ENCODE measurements around the gene ZDHHC14.
"Not testable (repeated sequence)": the region's sequence is repeated elsewhere in the genome, so short reads cannot be mapped to it uniquely, and the experiment has no call there.

ZDHHC14 gene

DNA sequence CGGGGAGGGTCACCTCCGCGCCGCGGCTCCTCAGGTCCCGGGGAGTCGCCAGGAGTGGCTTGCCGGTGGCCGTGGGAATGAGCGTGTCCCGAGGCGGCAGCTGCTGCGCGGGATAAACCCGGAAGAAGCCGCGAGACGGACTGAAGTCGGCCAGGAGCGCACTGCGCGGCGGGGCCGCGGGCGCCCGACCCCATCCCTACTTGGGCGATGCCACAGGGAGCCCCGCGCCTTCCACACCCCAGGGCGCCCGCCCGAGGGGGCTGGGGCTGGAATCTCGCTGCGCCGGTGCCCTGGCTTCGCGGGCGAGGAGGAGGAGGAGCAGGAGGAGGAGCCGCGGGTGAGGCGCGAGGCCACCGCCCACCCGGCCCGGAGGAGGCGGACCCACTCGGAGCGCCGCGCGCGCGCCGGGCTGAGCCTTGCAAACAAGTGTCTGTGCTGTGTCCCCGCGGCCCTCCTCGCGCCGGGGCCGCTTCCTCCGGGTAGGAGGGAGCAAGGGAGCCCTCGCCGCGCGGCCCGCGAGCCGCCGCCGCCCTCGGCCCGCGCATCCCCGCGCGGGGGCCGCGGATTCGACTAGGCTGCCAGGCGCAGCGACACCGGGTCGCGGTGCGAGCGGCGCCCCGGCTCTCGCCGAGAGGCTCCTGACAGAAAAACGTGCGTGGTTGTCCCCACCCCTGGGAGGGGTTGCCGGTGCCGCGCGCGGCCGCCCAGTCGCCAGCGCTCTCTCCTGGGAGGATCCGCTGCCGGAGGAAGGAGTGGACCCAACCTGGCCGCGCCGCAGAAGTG is at the start of gene ZDHHC14:
ZDHHC14 (plus strand) TSS at position 412 of the 783 bp plus-strand sequence.
- Mint-ChIP-seq H3K4me1 (peaks cover 41% of the 10 kb centered on the region), H3K36me3 (ENCODE audit: insufficient read depth) (peaks cover 4% of the 10 kb centered on the region), H3K27me3 (no peaks in the 10 kb centered on the region), H3K27ac (ENCODE audit: low read depth) (peak within 1 kb of the TSS; percentile 82), H3K9me3 (no peaks in the 10 kb centered on the region), H3K4me3 (peak within 1 kb of the TSS; percentile 83)
- DNase-seq (ENCODE audit: low spot score in 2 of 2) (peak; percentile 79 to 82), ATAC-seq (replicated peaks; ENCODE audit: extremely low read depth, poor library complexity, severe bottlenecking) (peak; percentile 80)

- peaks cover 6% of the 10 kb centered on the region for H3K4me1 Mint-ChIP-seq
- H3K36me3 Mint-ChIP-seq (ENCODE audit: insufficient read depth) = no peaks in the 10 kb centered on the region
- peaks cover 70% of the 10 kb centered on the region for H3K27me3 Mint-ChIP-seq
- H3K9me3 Mint-ChIP-seq = no peaks in the 10 kb centered on the region
- H3K27ac Mint-ChIP-seq (ENCODE audit: low read depth) = no peak overlapping the region
- ATAC-seq (replicated peaks; ENCODE audit: extremely low read depth, poor library complexity, severe bottlenecking) (no peak), DNase-seq (ENCODE audit: low spot score in 2 of 2) (no peak)
- no peak overlapping the region for H3K4me3 Mint-ChIP-seq
Measured at GRCh38 chr6:157332813-157333212, 48.2 kb upstream of the ZDHHC14 start.

DNA sequence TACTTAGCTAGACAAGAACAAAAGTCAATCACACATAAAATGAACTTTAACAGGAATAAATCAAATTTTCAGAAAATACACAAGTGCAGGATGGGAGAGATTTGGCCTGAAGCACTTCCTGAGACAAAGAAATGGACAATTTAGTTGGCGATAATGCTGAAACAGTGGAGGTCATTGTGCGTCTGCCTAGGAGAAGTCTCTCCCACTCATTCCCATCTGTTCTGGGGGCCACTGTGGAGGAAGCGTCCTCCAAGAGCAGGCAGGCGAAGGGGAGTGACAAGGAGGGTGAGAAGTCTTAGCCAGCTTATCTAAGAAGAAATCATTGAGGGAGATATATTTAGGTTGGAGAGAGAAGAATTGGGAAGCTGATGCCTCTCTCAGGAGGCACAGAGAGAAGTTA is 47.5 kb upstream of the ZDHHC14 start:
- H3K27ac Mint-ChIP-seq (ENCODE audit: low read depth) = no peak overlapping the region
- H3K36me3 Mint-ChIP-seq (ENCODE audit: insufficient read depth) = no peaks in the 10 kb centered on the region
- H3K27me3 Mint-ChIP-seq = peaks cover 71% of the 10 kb centered on the region
- peaks cover 6% of the 10 kb centered on the region for H3K4me1 Mint-ChIP-seq
- H3K4me3 Mint-ChIP-seq = no peak overlapping the region
- no peaks in the 10 kb centered on the region for H3K9me3 Mint-ChIP-seq
- ATAC-seq (replicated peaks; ENCODE audit: extremely low read depth, poor library complexity, severe bottlenecking) (no peak), DNase-seq (ENCODE audit: low spot score in 2 of 2) (no peak)

DNA sequence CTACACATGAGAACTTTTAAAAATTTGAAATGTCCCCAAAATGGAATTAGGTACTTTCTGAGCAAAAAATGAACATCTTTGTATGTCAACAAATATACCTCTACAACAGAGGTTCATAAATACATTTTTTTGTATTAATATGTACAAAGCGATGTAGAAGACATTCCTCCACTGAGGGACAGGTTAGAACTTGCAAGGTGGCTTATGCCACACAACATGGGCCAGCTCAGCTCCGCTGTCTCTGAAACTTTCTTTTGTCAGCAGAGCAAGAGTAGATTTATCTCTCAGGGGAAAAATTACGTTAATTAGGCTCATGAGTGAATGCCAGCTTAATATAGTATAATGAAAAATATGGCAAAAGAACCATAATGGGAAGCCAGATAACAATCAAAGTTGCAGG is 47.0 kb upstream of the ZDHHC14 start:
- Mint-ChIP-seq H3K27ac (ENCODE audit: low read depth) (no peak overlapping the region), H3K9me3 (no peaks in the 10 kb centered on the region), H3K36me3 (ENCODE audit: insufficient read depth) (no peaks in the 10 kb centered on the region), H3K4me1 (peaks cover 6% of the 10 kb centered on the region), H3K27me3 (peaks cover 71% of the 10 kb centered on the region), H3K4me3 (no peak overlapping the region)
- no peak for DNase-seq (ENCODE audit: low spot score in 2 of 2)
- no peak for ATAC-seq (replicated peaks; ENCODE audit: extremely low read depth, poor library complexity, severe bottlenecking)

DNA sequence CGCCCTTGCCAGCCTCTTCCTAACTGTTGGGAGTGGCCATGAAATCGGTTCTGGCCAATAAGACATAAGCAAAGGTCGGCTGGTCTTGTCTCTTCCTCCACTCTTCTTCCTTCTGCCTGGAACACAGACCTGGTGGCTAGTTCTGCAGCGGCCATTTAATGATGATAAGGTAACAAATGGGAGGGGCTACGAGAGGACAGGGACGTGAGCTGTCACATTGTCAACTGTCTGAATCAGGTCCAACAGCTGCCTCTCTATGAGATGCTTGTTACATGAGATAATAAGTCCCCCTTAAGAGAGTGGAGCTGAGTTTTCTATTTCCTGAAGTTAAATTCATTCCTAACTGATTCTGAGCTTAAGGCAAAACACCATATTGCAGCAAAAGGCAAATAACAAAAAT is 45.2 kb upstream of the ZDHHC14 start:
- no peak overlapping the region for H3K27ac Mint-ChIP-seq (ENCODE audit: low read depth)
- peaks cover 60% of the 10 kb centered on the region for H3K27me3 Mint-ChIP-seq
- no peak overlapping the region for H3K4me3 Mint-ChIP-seq
- no peak for DNase-seq (ENCODE audit: low spot score in 2 of 2)
- ATAC-seq (replicated peaks; ENCODE audit: extremely low read depth, poor library complexity, severe bottlenecking) = no peak
- peaks cover 2% of the 10 kb centered on the region for H3K36me3 Mint-ChIP-seq (ENCODE audit: insufficient read depth)
- peaks cover 6% of the 10 kb centered on the region for H3K4me1 Mint-ChIP-seq
- H3K9me3 Mint-ChIP-seq = no peaks in the 10 kb centered on the region

GRCh38 chr6:157337276-157337675 is 43.7 kb upstream of the ZDHHC14 start:
- H3K27ac Mint-ChIP-seq (ENCODE audit: low read depth) = not testable (repeated sequence)
- peaks cover 70% of the 10 kb centered on the region for H3K27me3 Mint-ChIP-seq

DNA sequence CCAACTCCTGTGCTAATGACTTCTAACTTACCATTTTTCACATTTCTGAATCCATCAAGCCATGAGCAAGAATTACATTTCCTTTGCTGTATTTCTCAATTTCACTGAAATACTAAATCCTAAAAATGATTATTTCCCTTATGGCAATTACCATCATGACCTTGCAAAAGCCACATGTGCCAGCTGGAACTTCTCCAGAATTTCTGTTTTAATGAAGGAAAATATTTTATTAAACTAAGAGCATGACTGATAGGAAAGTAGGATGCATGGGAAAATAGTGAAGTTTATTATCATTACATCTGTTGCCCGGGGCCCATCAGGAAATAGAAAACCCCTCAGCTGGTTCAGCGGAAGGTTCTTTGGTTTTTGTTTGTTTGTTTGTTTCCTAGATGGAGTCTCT is 43.2 kb upstream of the ZDHHC14 start:
- Mint-ChIP-seq H3K4me1 (peaks cover 6% of the 10 kb centered on the region), H3K4me3 (no peak overlapping the region), H3K9me3 (no peaks in the 10 kb centered on the region), H3K27me3 (peaks cover 70% of the 10 kb centered on the region), H3K36me3 (ENCODE audit: insufficient read depth) (peaks cover 2% of the 10 kb centered on the region), H3K27ac (ENCODE audit: low read depth) (no peak overlapping the region)
- DNase-seq (ENCODE audit: low spot score in 2 of 2) (no peak), ATAC-seq (replicated peaks; ENCODE audit: extremely low read depth, poor library complexity, severe bottlenecking) (no peak)

More at GRCh38 chr6:157337276-157337675, 43.7 kb upstream of the ZDHHC14 start:
- ATAC-seq (replicated peaks; ENCODE audit: extremely low read depth, poor library complexity, severe bottlenecking); H3K4me3 Mint-ChIP-seq; H3K9me3 Mint-ChIP-seq; H3K4me1 Mint-ChIP-seq; DNase-seq (ENCODE audit: low spot score in 2 of 2); H3K36me3 Mint-ChIP-seq (ENCODE audit: insufficient read depth): not testable (repeated sequence)

- H3K4me1 Mint-ChIP-seq = peaks cover 6% of the 10 kb centered on the region
- no peaks in the 10 kb centered on the region for H3K9me3 Mint-ChIP-seq
- ATAC-seq (replicated peaks; ENCODE audit: extremely low read depth, poor library complexity, severe bottlenecking) (no peak), DNase-seq (ENCODE audit: low spot score in 2 of 2) (no peak)
- peaks cover 67% of the 10 kb centered on the region for H3K27me3 Mint-ChIP-seq
- H3K27ac Mint-ChIP-seq (ENCODE audit: low read depth) = no peak overlapping the region
- no peak overlapping the region for H3K4me3 Mint-ChIP-seq
- H3K36me3 Mint-ChIP-seq (ENCODE audit: insufficient read depth) = peaks cover 2% of the 10 kb centered on the region
Measured at GRCh38 chr6:157339432-157339831, 41.6 kb upstream of the ZDHHC14 start.

DNA sequence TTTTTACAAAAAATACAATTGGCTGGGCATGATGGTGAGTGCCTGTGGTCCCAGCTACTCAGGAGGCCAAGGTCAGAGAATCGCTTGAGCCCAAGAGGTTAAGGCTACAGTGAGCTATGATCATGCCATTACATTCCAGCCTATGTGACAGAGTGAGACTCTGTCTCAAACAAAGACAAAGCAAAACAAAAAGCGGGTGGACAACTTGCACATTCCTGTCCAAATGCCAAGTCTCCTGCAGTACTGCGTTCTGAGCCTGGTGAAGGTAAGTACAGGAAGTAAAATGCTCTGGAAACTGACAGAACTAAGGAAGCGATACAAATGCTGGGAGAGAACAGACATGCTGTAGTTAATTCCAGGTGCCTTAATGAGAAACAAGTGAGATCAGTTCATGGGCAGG is 37.3 kb upstream of the ZDHHC14 start:
- Mint-ChIP-seq H3K4me1 (no peaks in the 10 kb centered on the region), H3K27ac (ENCODE audit: low read depth) (no peak overlapping the region), H3K36me3 (ENCODE audit: insufficient read depth) (peaks cover 2% of the 10 kb centered on the region)

DNA sequence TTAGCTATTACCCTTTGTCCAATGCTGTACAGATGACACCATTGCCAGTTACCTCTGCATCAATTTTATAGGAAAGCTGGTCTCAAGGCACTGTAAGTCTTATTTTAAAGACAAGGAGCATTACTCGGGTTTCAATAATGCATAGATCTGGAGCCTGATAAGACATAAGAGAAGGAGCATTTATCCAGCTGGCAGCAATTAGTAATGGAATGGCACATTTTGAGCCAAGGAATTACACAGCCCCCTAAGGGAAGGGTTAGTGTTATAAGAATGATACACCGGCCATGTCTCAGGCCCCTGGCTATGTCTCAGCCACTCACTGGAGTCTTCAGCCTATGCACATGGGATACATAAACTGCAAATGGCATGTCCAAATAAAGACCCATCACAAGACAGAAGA is 34.6 kb upstream of the ZDHHC14 start:
- no peak overlapping the region for H3K27ac Mint-ChIP-seq (ENCODE audit: low read depth)
- H3K36me3 Mint-ChIP-seq (ENCODE audit: insufficient read depth) = no peaks in the 10 kb centered on the region
- peaks cover 59% of the 10 kb centered on the region for H3K27me3 Mint-ChIP-seq
- DNase-seq (ENCODE audit: low spot score in 2 of 2) = no peak
- no peak overlapping the region for H3K4me3 Mint-ChIP-seq
- no peak for ATAC-seq (replicated peaks; ENCODE audit: extremely low read depth, poor library complexity, severe bottlenecking)
- H3K9me3 Mint-ChIP-seq = no peaks in the 10 kb centered on the region
- no peaks in the 10 kb centered on the region for H3K4me1 Mint-ChIP-seq

More for the DNA sequence above, 37.3 kb upstream of the ZDHHC14 start:
- DNase-seq (ENCODE audit: low spot score in 2 of 2) (no peak), ATAC-seq (replicated peaks; ENCODE audit: extremely low read depth, poor library complexity, severe bottlenecking) (no peak)
- H3K4me3 Mint-ChIP-seq = no peak overlapping the region
- no peaks in the 10 kb centered on the region for H3K9me3 Mint-ChIP-seq
- H3K27me3 Mint-ChIP-seq = peaks cover 68% of the 10 kb centered on the region

GRCh38 chr6:157358287-157358686 is 22.7 kb upstream of the ZDHHC14 start:
- H3K36me3 Mint-ChIP-seq (ENCODE audit: insufficient read depth) = no peaks in the 10 kb centered on the region
- DNase-seq (ENCODE audit: low spot score in 2 of 2) = no peak
- no peak for ATAC-seq (replicated peaks; ENCODE audit: extremely low read depth, poor library complexity, severe bottlenecking)
- no peaks in the 10 kb centered on the region for H3K9me3 Mint-ChIP-seq
- H3K4me3 Mint-ChIP-seq = no peak overlapping the region
- no peaks in the 10 kb centered on the region for H3K4me1 Mint-ChIP-seq
- H3K27ac Mint-ChIP-seq (ENCODE audit: low read depth) = no peak overlapping the region
- peaks cover 57% of the 10 kb centered on the region for H3K27me3 Mint-ChIP-seq

DNA sequence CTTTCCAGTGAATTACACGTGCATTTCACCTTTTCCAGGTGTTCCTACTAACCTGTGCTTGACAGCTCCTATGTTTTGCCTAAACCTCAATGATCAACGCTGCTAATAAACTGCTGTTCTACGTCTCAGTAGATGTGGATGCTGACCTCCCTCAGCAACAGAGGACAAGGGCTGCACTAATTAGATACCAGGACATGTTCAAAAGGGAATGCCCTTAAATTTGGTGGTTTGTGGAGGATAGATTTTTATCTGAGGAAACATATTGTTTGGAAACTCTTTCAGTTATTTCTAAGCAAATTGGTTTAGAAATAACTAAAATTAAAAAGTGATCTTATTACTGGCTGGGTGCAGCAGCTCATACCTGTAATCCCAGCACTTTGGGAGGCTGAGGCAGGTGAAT is 19.1 kb upstream of the ZDHHC14 start:
- Mint-ChIP-seq H3K27ac (ENCODE audit: low read depth) (no peak overlapping the region), H3K9me3 (no peaks in the 10 kb centered on the region), H3K4me3 (no peak overlapping the region), H3K36me3 (ENCODE audit: insufficient read depth) (no peaks in the 10 kb centered on the region), H3K4me1 (no peaks in the 10 kb centered on the region), H3K27me3 (peaks cover 67% of the 10 kb centered on the region)
- DNase-seq (ENCODE audit: low spot score in 2 of 2) (no peak), ATAC-seq (replicated peaks; ENCODE audit: extremely low read depth, poor library complexity, severe bottlenecking) (no peak)

GRCh38 chr6:157364705-157365104 is 16.3 kb upstream of the ZDHHC14 start:
- DNase-seq (ENCODE audit: low spot score in 2 of 2) (no peak), ATAC-seq (replicated peaks; ENCODE audit: extremely low read depth, poor library complexity, severe bottlenecking) (no peak)
- no peak overlapping the region for H3K4me3 Mint-ChIP-seq
- no peaks in the 10 kb centered on the region for H3K9me3 Mint-ChIP-seq
- H3K4me1 Mint-ChIP-seq = peaks cover 12% of the 10 kb centered on the region
- peaks cover 61% of the 10 kb centered on the region for H3K27me3 Mint-ChIP-seq
- H3K27ac Mint-ChIP-seq (ENCODE audit: low read depth) = no peak overlapping the region
- peaks cover 2% of the 10 kb centered on the region for H3K36me3 Mint-ChIP-seq (ENCODE audit: insufficient read depth)

Measured in central memory CD8-positive, alpha-beta T cell (primary cell).